NCI-H2081 treated with DMSO at 0.1 percent for 48 hours (cell line): Measurements from ENCODE around the gene PLBD2.

Source experiments
- DNase-seq: peaks from one replicate; lab custom pipeline; 2025; lab: John Stamatoyannopoulos, UW

The PLBD2 gene, protein sequence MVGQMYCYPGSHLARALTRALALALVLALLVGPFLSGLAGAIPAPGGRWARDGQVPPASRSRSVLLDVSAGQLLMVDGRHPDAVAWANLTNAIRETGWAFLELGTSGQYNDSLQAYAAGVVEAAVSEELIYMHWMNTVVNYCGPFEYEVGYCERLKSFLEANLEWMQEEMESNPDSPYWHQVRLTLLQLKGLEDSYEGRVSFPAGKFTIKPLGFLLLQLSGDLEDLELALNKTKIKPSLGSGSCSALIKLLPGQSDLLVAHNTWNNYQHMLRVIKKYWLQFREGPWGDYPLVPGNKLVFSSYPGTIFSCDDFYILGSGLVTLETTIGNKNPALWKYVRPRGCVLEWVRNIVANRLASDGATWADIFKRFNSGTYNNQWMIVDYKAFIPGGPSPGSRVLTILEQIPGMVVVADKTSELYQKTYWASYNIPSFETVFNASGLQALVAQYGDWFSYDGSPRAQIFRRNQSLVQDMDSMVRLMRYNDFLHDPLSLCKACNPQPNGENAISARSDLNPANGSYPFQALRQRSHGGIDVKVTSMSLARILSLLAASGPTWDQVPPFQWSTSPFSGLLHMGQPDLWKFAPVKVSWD

DNA sequence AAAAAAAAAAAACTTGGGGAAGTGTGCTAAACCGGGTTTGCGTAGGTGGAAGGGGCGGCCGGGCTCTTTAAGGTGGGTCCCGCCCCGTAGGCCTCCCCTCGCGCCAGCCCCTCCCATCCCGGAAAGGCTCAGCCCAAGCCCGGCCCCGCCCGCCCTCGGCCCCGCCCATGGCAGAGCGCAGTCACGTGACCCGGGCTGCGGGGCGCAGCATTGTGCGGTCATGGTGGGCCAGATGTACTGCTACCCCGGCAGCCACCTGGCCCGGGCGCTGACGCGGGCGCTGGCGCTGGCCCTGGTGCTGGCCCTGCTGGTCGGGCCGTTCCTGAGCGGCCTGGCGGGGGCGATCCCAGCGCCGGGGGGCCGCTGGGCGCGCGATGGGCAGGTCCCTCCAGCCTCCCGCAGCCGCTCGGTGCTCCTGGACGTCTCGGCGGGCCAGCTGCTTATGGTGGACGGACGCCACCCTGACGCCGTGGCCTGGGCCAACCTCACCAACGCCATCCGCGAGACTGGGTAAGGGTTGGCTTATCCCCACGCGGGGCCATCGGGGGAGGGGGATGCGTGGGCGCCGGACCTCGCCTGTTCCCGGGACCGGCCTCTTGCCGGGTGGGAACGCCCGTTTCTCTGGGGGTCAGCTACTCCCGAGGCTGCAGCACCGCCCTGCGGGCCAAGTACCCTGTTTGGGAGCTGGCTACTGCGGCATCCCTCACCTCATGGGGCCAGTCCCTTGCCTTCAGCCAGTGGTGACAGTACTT lies at the start of gene PLBD2:
Gene PLBD2 (plus strand): TSS at position 207 of the 752 bp plus-strand sequence. CDS start 14 bp downstream, at position 221.
- DNase-seq: no peak

DNA sequence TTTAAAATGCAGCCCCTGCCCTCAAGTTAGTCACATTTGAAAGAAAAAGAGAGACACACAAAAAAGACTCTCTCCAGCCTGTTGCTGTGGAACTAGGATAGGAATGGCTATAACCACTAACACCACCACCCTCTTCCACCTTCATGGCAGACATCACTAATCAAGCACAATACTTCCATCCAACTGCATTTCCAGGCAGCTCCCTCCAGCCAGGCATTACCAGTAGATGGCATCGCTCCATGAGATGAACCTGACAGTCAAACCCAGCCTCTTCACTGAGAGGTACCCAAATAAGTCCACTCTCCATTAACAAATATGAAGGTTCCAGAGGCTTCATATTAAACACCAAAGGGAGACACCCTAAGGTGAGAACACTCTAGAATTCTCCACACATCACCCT lies 47.9 kb upstream of the PLBD2 start:
- DNase-seq: no peak

DNA sequence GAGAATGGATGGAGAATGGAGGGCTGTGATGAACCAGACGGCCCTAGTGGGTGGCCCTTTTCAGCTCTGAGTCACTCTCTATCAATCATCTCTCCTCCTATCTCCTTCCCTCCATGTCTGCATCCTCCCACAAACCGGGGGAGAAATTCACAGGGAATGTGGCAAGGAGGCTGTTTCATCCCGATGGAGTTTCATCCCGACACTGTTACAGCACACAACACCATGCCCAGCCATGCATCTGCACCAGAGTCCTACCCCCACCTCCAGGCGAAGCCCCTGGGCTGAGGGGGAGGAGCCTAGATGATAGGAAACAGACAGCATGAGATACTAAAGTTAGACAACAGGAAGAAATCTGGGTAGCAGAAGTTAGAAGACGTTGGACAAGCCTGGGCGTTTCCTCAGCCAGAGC lies 44.3 kb upstream of the PLBD2 start:
- no peak for DNase-seq

DNA sequence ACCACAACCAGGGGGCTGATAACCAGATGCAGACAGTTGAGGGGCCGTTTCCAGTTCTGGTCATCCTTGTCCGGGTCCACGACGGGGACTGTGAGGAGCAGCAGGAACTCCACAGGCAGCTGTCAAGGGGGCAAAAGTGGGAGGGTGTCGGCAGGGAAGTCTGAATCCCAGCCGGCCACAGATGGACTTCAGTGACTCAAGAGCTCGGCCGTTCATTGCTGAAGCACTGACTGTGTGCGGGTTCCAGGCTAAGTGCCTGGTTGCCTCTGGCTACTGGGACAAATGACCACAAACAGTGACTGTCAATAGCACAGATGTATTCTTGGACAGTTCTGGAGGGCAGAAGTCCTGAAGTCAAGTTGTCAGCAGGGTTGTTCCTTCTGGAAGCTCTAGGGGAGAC lies 43.0 kb upstream of the PLBD2 start:
- DNase-seq: no peak

DNA sequence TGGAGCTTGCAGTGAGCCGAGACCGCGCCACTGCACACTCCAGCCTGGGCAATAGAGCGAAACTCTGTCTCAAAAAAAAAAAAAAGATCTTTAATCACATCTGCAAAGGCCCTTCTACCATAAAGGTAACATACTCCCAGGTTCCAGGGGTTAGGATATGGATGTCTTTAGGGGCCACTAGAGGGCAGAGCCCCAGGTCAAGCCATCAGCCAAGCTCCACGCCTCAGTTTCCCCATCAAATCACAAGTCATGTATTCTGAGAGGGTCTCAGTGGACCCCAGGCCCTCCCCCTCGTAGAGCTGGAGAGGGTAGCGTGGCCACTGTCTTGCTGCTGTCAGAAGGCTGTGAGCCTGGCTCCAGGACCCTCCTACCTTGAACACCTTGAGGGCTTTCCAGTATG lies 42.2 kb upstream of the PLBD2 start:
- no peak for DNase-seq

DNA sequence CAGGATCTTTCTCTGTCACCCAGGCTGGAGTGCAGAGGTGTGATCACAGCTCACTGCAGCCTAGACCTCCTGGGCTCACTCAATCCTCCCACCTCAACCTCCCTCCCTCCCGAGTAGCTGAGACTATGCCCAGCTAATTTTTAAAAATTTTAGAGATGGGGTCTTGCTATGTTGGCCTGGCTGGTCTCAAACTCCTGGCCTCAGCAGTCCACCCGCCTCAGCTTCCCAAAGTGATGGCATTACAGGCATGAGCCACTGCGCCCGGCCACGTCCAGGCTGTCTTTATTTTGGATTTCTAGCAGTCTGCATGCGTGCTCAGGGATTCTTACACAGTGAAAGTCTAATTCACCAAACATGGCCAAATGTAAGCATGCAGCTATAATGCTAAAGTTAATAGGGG lies 41.3 kb upstream of the PLBD2 start:
- no peak for DNase-seq

DNA sequence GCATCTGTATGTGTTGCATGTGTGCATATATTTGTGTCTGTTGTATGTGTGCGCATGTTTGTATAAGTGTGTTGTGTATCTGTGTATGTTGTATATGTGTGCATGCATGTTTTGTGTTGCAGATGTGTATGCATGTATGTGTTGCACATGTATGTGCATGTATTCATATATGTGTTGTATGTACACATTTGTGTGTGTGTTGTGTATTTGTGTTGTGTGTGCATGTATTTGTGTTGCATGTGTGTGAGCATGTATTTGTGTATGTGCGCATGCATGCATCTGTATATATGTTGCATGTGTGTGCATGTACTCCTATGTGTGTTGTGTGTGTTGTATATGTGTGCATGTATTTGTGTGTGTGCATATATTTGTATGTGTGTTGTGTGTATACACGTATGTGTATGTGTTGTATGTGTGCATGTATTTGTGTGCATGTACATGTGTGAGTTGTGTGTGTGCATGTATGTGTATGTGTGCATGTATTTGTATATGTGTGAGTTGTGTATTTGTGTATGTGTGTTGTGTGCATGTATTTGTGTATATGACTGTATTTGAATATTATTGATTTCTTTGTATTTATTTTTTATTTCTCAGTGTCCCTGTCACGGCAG lies 40.2 kb upstream of the PLBD2 start:
- DNase-seq: no peak

DNA sequence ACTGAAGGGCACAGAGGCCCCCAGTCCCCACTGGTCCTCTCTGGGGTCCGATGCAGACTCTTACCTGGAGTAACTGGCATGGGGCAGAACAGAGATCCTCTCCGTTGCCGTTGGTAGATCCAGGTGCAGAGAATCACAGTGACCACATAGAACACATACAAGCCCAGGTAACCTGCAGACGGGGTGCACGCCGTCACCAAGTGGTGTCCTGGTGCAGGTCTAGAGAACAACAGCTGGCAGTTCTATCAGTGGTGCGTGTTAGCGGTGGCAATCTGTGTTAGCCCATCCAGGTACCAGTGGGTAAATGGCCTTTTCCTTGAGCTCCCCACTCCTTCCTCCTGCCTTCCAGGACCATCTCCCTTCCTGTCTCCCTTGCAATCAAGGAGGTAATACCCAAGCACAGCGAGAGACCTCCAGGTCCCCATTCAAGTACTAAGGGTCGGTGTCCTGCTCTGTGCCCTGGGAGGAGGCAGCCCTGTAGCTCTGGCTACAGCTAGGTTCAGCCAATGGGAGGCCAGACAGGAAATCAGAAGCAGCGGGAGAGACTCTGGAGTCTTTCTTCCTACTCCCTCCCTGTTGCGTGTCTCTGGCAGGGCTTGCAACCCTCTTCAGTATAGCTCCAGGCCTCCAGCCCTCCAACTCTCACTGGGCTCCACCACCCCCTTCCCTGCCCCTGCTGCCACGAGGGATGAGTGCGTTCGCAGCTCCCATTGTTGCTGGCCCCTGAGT lies 39.3 kb upstream of the PLBD2 start:
- DNase-seq: no peak

DNA sequence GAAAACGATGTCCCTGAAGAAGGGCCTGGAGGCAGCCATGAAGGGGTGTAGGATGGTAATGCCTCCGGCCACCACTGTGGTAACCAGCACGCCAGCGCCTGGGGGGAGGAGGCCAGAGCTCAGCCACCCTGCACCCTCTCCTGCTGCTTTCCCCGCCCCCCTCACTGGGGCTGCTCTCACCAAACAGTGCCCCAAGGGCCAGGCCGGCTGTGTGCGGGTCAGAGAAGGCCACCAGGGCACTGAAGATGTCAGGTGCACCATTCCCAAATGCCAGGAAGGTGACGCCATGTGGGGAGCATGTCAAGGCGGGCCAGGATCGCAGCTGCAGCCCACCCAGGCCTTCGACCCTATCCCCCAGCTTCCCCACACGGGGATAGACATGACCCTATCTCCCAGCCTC lies 38.0 kb upstream of the PLBD2 start:
- DNase-seq: no peak

DNA sequence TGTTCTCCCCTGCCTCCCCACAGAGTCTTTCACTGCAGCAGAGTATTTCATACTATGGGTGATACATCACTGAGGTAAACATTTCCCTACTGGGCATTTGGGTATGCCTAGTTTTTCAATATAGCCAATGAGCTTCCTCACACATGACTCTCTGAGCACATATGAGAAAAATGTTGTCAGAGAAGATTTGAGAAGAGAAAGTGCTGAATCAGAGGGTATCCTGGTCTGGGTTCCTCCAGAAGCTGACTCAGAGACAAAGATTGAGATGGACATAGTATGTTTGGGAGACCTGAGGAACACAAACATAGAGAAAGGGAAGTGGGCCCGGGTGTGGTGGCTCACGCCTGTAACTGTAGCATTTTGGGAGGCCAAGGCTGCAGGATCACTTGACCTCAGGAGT lies 36.0 kb upstream of the PLBD2 start:
- no peak for DNase-seq

DNA sequence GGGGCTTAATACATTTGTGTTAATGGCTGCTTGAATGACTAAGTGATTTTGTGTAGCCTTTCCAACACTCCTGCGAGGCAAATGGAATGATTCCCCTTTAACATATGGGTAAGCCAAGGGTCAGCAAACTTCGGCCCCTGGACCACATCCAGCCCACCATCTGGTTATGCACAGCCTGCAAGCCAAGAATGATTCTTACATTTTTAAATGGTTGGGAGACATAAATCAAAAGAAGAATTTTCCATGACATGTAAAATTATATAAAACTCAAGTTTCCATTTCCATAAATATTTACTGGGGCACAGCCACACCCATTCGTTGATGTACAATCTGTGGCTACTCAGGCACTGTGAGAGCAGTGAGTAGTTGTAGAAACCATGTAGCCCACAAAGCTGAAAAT lies 32.5 kb upstream of the PLBD2 start:
- no peak for DNase-seq

DNA sequence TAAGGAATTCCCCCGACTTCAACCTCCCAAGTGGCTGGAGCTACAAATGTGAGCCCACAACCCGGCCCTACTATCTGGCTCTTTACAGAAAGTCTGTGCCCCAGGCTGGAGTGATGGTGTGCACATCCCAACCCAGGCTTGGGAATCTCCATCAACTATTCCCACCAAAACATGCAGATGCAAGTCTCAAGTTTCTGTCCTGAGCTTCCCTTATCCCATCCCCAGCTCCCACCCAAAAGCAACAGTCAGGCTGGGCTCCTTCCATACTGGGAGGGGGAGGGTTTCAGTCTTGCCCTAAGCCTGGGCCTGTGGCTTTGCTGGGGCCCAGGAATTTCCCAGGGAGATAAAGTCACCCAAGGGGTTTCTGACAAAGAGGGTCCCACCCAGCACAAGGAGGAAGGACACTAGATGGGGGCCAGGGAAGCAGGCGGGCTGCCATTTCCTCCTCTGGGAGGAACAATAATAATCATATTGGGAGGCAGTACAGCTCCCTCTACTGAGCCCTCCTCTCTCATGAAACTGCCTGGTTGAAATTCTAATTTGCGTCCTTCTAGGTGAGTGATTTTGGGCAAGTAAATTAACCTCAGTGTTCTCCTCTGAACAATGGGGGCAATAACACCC lies 31.5 kb upstream of the PLBD2 start:
- no peak for DNase-seq

DNA sequence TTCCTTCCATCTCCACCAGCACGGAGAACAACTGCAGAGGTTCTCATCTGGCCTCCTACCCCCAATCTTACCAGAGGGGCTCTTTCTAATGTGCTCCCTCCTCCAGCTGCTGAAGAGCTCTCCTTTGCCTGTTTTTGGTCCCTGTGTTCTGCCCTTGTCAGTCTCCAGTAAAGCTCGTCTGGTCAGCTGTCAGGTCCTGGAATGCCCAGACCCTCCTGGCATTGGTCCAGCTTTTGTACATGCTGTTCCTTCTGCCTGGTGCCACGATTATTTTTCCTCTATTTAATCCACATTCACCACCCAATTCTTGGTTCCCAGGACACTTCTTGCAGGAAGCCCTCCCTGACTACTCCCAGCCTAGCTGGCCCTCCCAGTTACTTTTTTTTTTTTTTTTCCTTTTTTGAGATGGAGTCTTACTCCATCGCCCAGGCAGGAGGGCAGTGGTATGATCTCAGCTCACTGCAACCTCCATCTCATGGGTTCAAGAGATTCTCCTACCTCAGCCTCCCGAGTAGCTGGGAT lies 30.0 kb upstream of the PLBD2 start:
- DNase-seq: no peak

DNA sequence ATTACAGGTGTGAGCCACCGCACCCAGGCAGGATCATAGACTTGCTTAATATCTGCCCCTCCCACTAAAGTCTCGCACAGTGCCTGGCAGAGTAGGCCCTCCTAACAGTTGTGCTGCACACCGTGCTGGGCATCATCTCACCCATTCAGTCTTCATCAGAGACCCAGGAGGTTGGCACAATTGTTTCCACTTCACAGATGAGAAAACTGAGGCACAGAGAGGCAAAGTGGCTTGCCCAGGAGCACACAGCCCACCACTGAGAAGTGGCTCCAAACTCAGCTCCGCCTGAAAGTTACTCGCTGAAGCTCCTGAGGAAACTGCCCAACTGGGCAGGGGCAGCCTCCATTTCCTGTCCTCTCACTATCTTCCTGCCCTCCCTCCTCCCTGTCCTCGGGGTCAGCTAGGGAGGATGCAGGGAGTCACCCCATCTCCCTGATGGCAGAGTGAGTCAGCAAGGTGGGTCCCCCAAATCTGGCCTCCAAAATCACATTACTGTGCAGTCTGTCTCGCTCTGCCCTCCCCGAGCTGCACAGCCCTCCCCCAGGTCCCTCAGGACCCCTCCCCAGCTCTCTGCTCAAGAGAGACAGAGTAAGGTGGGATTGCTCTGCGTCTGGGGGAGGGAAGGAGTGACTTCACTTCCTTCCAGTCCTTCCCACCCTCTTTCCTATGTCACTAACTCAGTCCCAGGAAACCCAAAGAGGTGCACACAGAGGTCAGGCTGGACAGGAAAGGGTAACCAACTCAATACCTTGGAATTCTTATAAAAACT lies 29.2 kb upstream of the PLBD2 start:
- DNase-seq: no peak

DNA sequence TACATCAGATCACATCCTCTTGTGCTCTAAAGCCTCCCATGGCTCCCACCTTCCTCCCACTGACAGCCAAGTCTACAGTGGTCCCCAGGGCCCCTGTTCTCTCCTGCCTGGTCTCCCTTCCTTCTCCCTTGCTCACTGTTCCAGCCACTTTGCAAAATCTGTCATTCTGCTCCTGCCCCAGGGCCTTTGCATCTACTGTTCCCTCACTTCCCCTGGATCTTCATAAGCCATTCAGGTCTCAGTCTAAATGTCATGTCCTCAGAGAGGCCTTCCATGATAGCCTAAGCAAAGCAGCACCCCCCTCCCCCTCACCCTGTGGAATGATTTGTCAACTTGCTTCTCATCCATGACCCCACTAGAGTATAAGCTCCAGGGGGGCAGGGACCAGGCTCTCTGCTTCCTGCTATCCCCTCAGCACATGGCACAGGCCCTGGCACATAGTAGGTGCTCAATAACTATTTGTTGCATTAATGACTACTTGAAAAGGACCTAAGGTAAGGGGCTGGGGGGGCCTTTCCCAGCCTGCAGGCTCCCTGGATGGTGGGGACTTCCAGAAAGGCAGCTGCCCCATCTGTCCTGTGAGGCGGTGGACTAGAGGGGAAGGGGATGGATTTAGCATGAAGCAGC lies 28.5 kb upstream of the PLBD2 start:
- DNase-seq: no peak

DNA sequence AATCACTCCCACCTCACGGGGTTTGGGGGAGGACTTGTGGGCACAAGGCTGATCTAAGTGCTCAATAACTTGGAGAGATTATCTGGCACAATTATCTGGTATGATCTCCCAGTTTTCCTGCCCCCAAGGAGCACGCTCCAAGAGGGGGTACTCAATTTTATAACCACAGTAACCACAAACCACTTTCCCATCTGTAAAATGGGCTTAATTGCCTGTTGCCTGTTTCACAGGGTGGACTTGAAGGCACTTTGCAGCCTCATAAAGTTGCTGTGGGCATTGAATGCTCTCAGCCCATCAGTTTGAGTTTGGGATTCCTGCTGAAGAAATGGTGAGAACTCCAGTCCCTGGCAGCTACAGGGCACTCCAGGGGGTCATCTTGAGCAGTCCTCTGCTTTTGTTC lies 27.9 kb upstream of the PLBD2 start:
- no peak for DNase-seq

DNA sequence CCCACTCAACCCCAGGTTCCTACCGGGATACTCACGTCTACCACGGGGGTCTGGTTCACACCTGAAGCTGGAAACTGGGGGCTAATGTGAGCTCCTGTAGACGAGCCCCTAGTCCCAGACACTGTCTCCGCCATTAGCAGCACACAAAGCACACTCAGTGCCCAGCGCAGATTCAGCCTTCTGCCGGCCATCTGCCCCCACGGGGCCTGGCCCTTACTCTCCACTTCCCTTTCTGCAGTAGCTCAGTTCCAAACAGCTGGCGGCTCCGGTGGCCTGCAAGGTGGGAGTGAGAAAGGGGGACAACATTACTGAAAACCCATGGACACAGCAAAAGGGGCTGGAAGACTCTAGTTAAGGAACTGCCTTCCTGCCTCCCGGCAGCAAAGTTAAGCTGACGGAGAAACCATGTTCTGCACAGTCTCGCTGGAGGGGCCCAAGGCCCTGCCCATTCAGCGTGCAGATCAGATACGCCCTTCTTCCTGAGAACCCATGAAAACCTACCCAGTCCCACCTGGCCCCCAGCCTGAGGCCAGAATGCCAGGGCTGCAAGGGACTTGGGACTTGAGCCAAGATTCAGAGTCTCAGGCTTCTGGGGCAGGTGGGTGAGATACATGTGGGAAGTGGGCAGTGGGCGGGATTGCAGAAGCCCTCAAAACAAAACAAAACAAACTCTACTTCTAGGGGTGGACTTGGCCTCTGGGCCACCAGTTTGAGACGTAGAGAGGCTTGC lies 25.5 kb upstream of the PLBD2 start:
- no peak for DNase-seq

DNA sequence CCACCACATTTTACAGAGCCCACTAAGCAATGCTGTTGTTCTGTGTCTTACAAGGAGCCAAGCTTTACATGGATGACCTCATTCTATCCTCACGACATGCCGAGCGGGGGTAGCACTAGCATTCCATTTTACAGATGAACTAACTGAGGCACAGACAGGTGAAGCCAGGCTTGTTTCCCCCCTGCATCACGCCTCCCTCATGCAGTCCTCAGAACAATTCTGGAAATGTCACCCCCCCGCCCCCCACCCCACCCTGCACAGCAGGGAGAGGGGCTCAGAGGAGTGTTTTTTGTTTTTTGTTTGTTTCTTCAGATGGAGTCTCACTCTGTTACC lies 25.0 kb upstream of the PLBD2 start:
- no peak for DNase-seq
